Left lobe of liver (tissue), 2 donors: ENCODE measurements around the gene FGF1. TPM values are rescaled to one million over a fixed set of nuclear protein-coding genes. Genes with fewer than 3 reads are reported as not detected.
A peak's percentile ranks its signal among the peaks of the same experiment; 100 is the strongest.
"Not testable (repeated sequence)": the region's sequence is repeated elsewhere in the genome, so short reads cannot be mapped to it uniquely, and the experiment has no call there.

ENCODE experiments used
- ATAC-seq: fragments of 200-7000 bp; cut with Tn5 transposase; one replicate; pipeline ENCODE4 v1.9.1; 2020; ENCODE audit warnings: mild to moderate bottlenecking, moderate library complexity
- DNase-seq: peaks from one replicate; pipeline ENCODE4 v3.0.0-alpha.2; 2020; ENCODE audit warnings: low spot score
- total RNA-seq: library from RNA; stranded (reverse); gene quantifications from one replicate; pipeline ENCODE4 v1.2.1, GENCODE V29; 2021
- donor health status: DM: no; HTN: no; CAD: no; lungs with moderate emphysema.
- donor health status: DM: no; HTN: yes; CAD: no.

FGF1 gene
- total RNA-seq, 1 donor from 2014 or later = 0.25 TPM

DNA sequence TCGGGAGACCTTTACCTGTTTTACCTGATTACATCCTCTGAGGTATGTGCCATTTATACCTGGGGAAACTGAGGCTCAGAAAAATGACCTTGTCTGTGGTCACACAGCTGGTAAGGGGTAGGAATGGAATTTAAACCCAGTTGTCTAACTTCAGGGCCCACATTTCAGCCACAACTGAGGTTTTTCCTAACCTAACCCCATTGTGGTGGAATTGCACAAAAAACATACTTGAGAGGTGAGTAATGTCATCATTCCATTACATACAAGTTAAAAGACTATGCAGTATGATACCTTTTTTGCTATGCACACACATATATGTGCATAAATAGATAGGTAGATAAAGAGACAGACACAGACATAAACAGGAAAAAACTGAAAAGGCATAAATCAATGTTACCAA is 14.1 kb downstream of the FGF1 start:
- ATAC-seq = no peak
- DNase-seq = no peak

DNA sequence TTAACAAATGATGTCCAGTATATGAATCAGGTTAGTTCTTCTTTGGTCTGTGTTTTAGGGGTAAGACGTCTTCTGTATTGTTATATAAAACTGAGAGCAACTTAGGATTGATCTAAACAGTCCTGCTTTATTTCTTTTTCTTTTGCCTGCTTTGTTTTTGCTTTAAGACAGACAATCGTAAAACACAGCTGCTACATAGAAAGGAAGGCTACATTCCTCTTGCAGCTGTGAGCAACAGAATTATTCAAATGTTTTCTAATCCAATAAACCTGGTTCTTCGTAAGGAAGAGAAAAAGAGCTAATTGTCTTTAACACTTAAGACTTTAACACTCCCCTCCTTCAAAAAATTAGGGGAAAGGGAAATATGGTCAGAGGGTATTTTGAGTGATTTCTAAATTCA is 14.6 kb downstream of the FGF1 start:
- ATAC-seq = no peak
- DNase-seq = no peak

DNA sequence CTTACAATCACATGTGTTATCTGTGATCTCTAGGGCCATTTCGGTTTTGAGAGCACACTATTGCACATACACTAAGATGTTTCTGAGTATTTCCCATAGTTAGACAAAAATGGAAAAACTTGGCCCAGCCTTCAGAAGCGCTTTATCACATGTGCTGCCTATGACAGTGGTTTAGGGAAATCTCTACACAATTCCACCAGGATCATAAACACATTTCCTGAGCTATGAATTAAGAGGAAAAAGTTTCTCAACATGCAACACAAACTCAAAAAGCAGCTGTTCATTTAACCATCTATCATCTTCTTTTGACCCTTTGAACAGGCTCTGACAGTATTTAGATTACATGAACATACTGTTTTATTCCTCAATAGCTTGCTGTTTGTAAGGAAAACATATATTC is 15.1 kb downstream of the FGF1 start:
- DNase-seq (no peak), ATAC-seq (no peak)

DNA sequence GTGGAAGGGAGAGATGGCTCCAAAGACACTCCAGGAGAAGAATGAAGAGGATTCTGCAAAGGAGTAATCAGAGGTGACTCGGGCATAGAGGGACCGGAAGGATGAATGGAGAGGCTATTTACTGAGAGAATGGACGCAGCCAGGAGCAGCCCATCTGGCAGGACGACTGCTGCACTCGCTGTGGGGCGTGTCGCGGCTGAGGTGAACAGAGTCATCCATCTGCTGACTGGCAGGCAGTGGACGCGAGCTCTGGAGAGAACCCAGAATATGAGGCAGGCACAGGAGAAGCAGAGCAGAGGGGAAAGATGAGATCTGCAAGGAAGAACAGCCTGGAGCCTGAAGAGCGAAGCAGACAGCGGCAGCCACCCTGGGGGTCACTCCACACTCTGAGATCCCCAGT is 16.4 kb downstream of the FGF1 start:
- no peak for DNase-seq
- no peak for ATAC-seq

DNA sequence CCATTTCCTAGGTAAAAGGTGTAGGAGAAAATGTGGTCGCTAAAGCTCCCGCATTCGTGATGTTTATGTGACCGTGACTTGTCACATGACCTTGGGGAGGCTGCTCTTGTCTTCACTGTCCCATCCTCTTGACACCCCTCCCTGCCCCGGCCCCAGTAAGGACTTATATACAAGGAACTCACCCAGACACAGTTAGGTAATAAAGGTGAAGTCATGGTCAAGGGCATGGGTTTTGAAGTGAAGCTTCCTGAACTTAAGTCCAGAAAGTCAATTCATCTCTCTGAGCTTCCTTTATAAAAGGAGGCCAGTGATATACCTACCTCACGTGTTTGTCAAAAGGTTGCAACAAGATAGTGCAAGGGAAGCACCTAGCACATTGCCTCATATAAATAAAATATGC is 17.6 kb downstream of the FGF1 start:
- ATAC-seq (no peak), DNase-seq (no peak)

DNA sequence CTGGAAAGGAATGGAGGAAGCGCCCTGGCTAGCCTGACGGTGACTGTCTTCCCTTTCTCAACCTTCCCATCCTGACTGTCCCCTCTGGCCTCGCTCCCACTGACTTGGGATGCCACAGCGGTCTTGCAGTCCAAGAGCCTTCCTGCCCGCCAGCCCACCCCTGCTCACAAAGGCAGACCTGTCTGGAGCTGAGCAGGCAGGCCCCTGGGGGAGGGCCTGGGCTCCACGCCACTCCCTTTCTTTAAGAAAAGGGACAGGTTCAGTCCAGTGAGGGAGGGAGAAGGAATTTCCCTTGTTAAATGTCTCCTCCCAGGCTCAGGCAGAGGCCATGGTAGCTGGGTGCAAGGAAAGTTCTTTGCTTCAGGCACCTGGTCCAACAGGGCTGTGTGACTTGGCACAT is 18.1 kb downstream of the FGF1 start:
- DNase-seq (no peak), ATAC-seq (no peak)

DNA sequence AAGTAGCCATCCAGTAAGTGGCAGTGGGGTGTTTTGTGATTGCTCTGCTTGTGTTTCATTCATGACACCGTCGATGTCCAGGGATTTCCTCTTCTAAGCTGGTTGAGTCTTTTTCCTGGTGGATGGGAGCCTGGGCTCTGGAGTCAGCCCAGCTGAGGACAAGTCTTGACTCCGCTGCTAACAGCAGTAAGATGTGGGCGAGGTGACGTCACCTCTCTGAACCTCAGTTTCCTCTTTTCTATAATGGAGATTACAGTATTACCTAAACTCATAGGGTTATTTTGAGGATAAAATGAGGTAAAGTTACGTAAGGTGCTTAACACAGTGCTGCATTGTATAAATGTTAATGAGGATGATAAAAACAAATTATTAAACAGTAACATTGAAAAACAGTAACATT is 21.3 kb downstream of the FGF1 start:
- DNase-seq (no peak), ATAC-seq (no peak)

DNA sequence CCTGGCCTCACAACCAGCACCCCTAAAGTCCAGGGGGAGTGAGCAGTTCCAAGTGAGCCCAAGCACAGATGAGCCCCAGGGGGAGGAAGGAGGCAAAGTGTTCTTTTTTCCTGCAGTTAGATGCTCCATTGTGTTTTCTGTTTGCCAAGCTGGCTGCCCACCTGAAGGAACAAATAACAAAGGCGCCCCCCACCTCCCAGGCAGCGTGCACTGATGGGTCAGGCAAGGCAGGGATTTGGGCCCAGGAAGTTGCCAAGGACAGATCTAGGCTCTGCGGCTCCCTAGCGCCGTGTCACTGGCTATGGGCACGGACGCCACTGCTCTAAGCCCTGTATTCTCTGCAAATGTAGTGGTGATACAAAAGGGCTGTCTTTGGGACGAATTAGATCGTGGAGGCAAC is 21.8 kb downstream of the FGF1 start:
- no peak for DNase-seq

DNA sequence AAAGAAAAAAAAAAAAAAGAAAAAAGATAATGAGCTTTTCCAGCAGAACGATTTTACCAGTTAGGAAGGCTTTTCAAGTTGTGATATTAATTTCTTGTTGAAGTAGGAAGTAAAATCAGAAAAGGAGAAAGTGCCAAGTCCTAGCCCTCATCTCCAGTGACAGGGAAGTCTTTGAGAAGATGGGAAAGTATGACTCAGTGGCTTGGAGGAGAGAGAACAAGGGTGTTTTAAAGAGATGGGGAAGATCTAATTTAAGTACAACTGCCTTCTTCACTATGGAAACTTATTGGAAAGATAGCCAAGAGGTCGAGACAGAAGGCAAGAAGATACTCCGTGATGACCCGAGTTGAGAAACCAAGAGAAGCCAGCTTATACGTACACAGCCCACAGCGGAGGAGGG is 22.6 kb downstream of the FGF1 start:
- no peak for DNase-seq
- ATAC-seq = no peak

More for the DNA sequence above, 21.8 kb downstream of the FGF1 start:
- no peak for ATAC-seq

DNA sequence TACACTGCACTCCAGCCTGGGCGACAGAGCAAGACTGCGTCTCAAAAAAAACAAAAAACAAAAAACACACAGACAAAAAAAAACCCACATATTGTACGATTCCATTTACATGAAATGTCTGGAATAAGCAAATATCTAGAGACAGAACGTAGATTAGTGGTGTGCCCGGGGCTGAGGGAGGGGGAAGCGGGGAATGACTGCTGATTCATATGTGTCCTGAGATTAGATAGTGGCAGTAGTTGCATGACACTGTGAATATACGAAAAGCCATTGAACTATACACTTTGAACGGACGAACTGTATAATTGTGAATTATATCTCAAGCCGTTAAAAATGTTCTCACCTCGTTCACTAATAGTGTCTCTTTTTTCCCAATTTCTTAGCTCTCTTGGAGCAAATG is 23.9 kb downstream of the FGF1 start:
- DNase-seq (no peak), ATAC-seq (no peak)

DNA sequence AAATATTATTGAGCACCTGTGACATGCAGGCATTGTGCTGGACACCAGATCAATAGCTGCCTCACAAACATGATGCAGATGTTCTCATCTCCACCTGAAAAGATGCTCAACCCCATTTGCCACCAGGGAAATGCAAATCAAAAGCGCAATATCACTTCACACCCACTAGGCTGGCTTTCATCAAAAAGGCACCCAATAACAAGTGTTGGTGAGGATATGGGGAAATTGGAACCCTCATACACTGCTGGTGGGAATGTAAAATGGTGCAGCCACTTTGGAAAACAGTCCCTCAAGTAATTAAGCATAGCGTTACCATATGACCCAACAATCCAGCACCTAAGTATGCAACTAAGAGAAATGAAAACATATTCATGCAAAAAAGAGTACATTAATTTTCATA is 24.7 kb downstream of the FGF1 start:
- DNase-seq (no peak), ATAC-seq (no peak)

DNA sequence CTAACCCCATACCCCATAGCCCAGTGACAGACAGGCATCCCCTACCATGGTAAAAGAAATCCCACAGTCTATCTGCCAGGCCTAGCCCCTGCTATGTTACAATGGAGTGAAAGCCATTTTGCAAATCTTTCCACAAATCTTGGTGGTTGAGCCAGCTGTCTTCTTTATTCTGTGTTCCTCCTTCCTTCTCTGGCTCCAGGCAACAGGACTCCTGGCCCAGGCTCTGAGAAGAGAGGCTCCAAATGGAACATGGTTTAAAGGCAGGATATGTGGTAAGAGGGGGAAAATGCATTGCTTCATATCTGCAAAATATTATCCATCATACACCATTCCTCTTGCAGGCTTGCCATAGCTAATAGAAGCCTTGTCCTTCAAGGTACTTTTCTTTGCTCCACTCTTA is 25.2 kb downstream of the FGF1 start:
- DNase-seq (no peak), ATAC-seq (no peak)

DNA sequence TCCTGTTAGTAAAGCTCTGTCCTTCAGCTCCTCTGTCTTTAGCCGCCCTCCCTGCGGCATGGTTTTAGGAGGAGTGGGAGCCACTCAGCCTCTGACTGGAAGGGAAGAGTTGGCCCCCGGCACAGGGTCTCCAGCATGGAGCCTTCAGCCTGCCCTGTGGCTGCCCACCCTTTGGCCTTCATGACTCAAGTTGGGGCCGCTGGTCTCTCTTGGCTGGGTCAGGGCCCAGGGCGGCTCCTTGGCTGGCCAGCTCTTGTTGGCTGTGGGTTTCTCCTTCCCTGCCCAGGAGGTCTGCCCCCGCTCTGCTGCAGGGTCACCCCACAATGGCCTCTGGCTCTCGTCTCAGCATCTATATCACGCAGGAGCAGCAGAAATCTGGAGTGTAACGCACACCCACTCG is 25.7 kb downstream of the FGF1 start:
- DNase-seq (no peak), ATAC-seq (no peak)

DNA sequence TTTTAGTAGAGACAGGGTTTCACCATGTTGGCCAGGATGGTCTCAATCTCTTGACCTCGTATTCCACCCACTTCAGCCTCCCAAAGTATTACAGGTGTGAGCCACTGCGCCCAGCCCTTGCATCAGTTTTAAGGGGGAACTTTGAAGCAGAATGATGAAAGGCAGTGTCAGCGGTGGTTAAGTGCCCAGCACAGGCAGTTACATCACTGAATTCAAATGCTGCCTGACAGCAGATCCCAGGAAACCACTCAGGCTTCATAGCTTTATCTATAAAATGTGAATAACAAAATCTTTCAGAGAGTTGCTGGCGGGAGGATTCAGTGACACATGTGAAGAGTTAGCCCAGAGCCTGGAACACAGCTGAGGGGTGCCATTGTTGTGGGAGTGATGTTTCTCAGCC is 26.5 kb downstream of the FGF1 start:
- ATAC-seq (no peak), DNase-seq (no peak)

DNA sequence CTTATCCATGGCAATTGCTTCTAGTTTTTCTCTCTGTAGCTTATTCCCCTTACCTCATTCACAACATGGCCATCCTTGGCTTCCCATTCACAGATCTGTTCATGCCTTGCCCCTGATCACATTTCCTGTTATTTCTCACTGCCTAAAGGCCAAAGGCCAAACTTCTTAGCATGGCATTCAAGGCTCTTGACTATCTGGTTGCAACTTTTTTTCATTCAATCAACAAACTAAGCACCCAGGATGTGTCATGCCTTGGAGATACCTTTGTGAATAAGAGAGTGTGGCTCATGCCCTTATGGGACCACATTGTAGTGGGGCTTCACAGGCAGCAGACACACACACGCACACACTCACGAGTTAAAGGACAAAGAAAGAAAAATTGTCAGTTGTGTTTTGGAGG is 27.6 kb downstream of the FGF1 start:
- ATAC-seq = no peak

DNA sequence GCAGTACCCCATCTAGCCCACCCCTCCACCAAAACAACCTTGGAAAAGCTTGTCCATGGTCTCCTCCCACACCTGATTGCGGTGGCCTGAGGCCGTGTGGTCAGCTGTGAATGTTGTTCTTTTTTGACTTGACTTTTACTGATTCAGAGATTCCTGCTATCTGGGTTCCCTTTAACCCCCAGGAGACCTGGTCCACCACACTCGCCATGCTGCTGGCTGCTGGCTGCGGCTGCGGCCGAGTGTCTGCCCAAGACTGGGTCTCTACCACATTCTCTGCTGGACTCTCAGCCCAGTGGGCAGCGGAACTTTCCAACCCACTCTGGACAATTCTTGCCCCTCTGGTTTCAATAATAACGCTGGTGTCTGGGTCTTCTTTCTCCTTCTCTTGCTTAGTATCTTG is 28.4 kb downstream of the FGF1 start:
- ATAC-seq = no peak
- DNase-seq = no peak

More for the DNA sequence above, 27.6 kb downstream of the FGF1 start:
- no peak for DNase-seq

DNA sequence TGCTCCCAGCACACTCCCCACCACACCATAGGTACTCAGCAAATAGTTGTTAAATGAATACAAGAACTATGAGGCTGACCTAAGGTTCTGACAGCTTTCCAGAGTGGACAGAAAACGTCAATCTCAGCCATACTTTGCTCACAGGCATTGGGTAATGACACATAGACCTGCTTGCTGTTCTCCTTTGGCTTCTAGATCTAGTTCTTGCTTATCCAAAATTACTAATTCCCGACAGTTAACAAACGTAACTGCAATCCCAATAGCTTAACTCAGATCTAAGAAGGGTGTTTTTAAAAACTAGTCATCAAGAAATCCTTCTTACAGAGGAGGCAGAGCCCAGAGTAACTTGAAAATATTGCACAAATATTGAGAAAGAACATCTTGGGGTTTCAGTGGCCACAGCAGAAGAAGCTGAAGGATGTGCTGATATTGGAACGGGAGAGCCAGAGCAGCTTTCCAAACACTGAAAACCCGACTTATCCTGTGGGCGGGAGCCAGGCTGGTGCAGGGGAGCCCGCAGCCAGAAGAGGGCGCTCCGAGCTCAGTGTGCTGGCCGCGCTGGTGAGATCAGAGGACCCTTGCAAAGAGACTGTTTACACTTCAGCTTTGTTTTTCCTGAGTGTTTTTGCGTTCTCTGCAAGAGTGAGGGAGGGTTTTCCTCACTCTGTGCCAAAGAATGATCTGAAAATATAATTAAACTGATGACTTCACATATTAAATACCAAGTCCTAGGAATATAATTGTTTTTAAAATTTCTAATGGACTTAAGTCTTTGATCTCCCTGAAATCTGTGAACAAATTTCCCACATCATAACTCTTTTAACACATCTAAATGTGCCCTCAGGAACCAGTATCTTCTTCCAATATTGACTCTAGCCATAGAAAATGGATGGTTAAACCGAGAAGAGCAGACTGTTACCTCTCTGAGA is 30.3 kb downstream of the FGF1 start:
- DNase-seq (peak; percentile 77), ATAC-seq (peak; percentile 99)

DNA sequence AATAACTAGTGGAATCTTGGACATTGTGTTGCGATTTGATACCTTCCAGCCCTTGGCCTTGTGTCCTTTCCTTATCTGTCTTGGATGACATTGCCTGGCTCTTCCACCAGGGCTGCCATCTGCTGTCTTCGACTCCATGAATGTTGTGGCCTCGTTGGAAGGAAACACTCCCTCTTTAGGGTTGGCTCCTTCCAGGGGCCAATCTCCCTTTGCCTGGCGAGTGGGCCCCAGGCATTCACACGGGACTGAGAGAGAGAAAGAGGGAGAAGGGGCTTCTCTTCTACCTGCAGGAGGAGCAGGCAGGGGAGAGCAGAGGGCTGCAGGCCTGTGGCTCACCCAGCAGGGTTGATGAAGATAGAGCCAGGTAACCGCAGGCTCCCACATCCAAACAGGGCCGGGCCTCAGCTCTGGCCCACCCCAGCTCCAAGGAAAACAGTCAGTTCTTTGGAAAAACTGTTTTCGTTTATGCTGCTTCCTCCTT is 31.3 kb downstream of the FGF1 start:
- no peak for ATAC-seq
- no peak for DNase-seq

DNA sequence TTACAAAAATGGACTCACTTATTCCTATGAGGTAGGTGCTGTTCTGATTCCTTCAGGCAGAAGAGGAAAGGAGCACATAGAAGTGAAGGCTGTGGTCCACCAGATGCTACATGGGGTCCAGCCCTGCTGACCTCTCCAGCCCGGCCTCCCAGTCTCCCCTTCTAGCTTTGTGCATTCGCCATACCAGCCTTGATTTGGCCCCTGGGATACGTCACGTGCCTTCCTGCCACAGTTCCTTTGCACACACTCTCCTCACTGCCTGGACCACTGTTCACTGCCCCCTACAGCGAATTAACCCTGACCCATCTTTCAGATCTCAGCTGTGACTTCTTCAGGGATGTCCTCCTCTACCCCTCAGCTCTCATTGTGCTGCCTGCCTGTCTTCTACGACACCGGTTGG is 32.6 kb downstream of the FGF1 start:
- ATAC-seq (no peak), DNase-seq (no peak)

DNA sequence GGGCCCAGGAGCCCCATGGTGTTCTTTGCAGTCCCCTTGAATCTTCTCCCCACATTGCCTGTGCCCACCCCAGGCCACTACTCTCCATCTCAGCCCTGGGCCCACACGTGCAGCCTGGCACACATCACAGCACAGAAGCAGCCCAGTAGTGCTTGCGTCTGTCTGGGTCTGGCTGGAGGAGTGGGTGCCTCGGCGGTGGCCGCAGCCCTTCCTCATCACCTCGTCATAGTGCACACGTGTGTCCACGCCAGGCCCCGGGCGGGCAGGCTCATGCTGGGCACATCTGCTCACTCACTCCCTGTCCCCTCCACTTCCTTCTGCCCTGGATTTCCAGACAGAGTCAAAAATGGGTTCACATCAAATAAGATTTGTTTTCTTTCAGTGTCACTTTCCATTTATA is 33.3 kb downstream of the FGF1 start:
- DNase-seq (no peak), ATAC-seq (no peak)

DNA sequence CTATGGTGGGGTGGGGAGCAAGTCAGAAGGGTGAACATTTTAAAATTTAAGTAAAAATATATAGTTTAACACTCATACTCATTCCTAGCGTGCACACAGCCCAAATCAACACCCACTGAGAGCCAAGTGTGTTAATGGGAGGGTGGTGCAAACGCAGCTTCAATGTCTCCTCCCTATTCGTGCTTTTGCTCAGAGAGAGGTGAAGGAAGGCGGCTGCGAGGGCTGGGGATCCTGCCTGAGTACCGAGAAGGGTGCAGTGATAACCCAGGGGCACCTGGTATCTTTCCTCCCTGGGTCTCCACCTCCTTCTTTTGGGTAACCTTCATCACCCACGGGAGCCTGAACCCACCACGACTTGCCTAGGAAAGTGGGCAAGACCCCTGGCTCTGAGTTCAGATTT is 35.0 kb downstream of the FGF1 start:
- ATAC-seq (no peak), DNase-seq (no peak)

DNA sequence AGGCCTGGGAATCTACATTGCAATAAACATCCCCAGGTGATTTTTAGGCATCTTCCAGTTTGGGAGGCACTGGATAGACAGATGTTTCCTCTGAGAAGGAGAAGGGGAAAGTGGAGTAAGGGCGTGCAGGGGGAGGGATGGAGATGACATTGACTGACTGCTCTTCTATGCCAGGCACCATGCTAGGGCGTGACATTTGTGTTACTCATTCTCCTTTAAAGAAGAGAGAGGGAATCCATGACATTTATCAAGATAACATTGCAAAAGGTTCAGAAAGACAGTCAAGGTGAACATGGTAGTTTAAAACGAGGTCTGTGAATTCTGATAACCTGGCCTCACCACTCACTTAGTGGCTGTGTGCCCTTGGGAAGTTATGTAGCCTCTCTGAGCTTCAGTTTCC is 35.8 kb downstream of the FGF1 start:
- DNase-seq (no peak), ATAC-seq (no peak)

DNA sequence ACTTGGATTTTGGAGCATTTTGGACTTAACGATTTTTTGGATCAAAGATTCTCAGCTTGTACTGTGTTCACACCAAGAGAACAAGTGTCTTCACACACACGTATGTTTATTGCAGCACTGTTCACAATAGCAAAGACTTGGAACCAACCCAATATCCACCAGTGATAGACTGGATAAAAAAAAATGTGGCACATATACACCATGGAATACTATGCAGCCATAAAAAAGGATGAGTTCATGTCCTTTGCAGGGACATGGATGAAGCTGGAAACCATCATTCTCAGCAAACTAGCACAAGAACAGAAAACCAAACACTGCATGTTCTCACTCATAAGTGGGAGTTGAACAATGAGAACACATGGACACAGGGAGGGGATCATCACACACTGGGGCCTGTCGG is 37.8 kb downstream of the FGF1 start:
- ATAC-seq, DNase-seq: not testable (repeated sequence)
